Panc1 (cell line): Measurements from ENCODE around the gene HOXA7. TPM values are rescaled to one million over a fixed set of nuclear protein-coding genes. Genes with fewer than 3 reads are reported as not detected.
A peak's percentile ranks its signal among the peaks of the same experiment; 100 is the strongest.

Source experiments
- ATAC-seq: fragments of 200-7000 bp; cut with Tn5 transposase; 2 replicates; pipeline ENCODE4 v1.9.1; 2020; ENCODE audit warnings: mild to moderate bottlenecking, moderate library complexity
- BruUV-seq: library from RNA; stranded (reverse); fragments of 400-500 nt; replicated peaks from 2 replicates; lab custom pipeline; 2021; lab: Mats Ljungman, UMichigan
- CTCF ChIA-PET: fragments of 300-600 bp; sonication (Branson Sonifier 250); formaldehyde crosslinking; loops from one replicate; lab custom pipeline; 2022; ENCODE audit warnings: antibody characterized with exemption; lab: Charles Lee
- POLR2A ChIA-PET: fragments of 300-600 bp; sonication (Branson Sonifier 250); formaldehyde crosslinking; loops from one replicate; lab custom pipeline; 2022; ENCODE audit warnings: antibody characterized with exemption; lab: Charles Lee
- DNase-seq: peaks from one replicate; pipeline ENCODE4 v3.0.0-alpha.2; 2010; ENCODE audit warnings: low read depth, low spot score
- H3K27ac ChIP-seq: 2 replicates; pipeline ENCODE4 v1.5.1; 2011; ENCODE audit warnings: mild to moderate bottlenecking, low read length, inconsistent platforms
- H3K27me3 ChIP-seq: fragments of 200-500 bp; sonication (Bioruptor generic); 2 replicates; pipeline ENCODE4 v1.6.0; 2014; ENCODE audit warnings: low read length, inconsistent platforms; ENCODE audit not compliant: control insufficient read depth, insufficient read depth
- H3K36me3 ChIP-seq: fragments of 200-500 bp; sonication (Bioruptor generic); 2 replicates; pipeline ENCODE4 v1.5.1; 2014; ENCODE audit warnings: inconsistent platforms, mild to moderate bottlenecking, low read length, moderate library complexity; ENCODE audit not compliant: control insufficient read depth, insufficient read depth
- H3K4me1 ChIP-seq: 2 replicates; pipeline ENCODE4 v1.5.1; 2011; ENCODE audit warnings: inconsistent platforms, mild to moderate bottlenecking, low read length, moderate library complexity; ENCODE audit not compliant: control insufficient read depth, insufficient read depth
- H3K4me3 ChIP-seq, 2 experiments: 2 replicates each; pipeline ENCODE4 v1.5.1; 2011 to 2012; ENCODE audit warnings: low read depth in 2 of 2, low read length in 2 of 2, mild to moderate bottlenecking in 2 of 2, inconsistent platforms in 1 of 2, moderate library complexity in 1 of 2
- H3K9me3 ChIP-seq: fragments of 200-500 bp; sonication (Bioruptor generic); 2 replicates; pipeline ENCODE4 v1.5.1; 2014; ENCODE audit warnings: low read depth, mild to moderate bottlenecking, inconsistent platforms, low read length, moderate library complexity; ENCODE audit not compliant: control insufficient read depth, insufficient read depth
- CTCF ChIP-seq: fragments of 450-650 bp; IDR thresholded peaks from 2 replicates; pipeline ENCODE4 v1.5.1; 2017; ENCODE audit warnings: mild to moderate bottlenecking
- POLR2AphosphoS5 ChIP-seq: IDR thresholded peaks from 2 replicates; pipeline ENCODE4 v1.6.1; 2012; ENCODE audit warnings: mild to moderate bottlenecking, low read depth, low read length, moderate library complexity
- SIN3A ChIP-seq: IDR thresholded peaks from 2 replicates; pipeline ENCODE4 v1.6.1; 2012; ENCODE audit warnings: low read depth, mild to moderate bottlenecking, low read length, moderate library complexity, borderline replicate concordance; ENCODE audit not compliant: insufficient read depth
- TCF7L2 ChIP-seq: IDR thresholded peaks from 2 replicates; pipeline ENCODE4 v1.6.1; 2011; ENCODE audit warnings: mild to moderate bottlenecking, low read depth, low read length, inconsistent platforms
- in situ Hi-C: cut with HindIII; loops from 2 replicates; pipeline ENCODE4 v1.10.0; 2016; ENCODE audit warnings: low sequenced_read_pairs, low pct_unique_long_range_greater_than_20kb
- intact Hi-C: fragments of 100-400 bp; cut with micrococcal nuclease; formaldehyde crosslinking; loops from one replicate; pipeline ENCODE4 v1.10.0; 2022; ENCODE audit not compliant: unreplicated experiment
- total RNA-seq: library from RNA; stranded (reverse); gene quantifications from one replicate; pipeline ENCODE4 v1.2.1, GENCODE V29; 2021; ENCODE audit not compliant: unreplicated experiment
- TF ChIP-seq, protein P1 (sequence below), 2 experiments: IDR thresholded peaks; 2 replicates each; pipeline ENCODE4 v1.6.1; 2011 to 2012; ENCODE audit warnings: low read depth in 2 of 2, control low read depth in 1 of 2, low read length in 1 of 2, mild to moderate bottlenecking in 1 of 2, moderate library complexity in 1 of 2; ENCODE audit not compliant: insufficient read depth in 1 of 2

HOXA7 gene
- total RNA-seq, 1 experiment from 2014 or later = not detected

- intact Hi-C loops = no loop called here
- Histone ChIP-seq H3K4me3 (no peak overlapping the region), H3K27ac (no peak overlapping the region), H3K9me3 (no peaks in the 10 kb centered on the region), H3K27me3 (no peaks in the 10 kb centered on the region), H3K4me1 (0 out of 2 replicates have a peak, but pooled peaks cover 3% of the 10 kb centered on the region), H3K36me3 (no peaks in the 10 kb centered on the region; the same call in 1 of the 2 replicates)
- ATAC-seq (no peak), DNase-seq (no peak)
- BruUV-seq = no TSS peak
- ChIA-PET CTCF (no interaction called here), POLR2A (no interaction called here)
- in situ Hi-C loops = no loop called here
- TF ChIP-seq CTCF = no peak
- TF ChIP-seq SIN3A = no peak
- no peak for TF ChIP-seq TCF7L2
- TF ChIP-seq, protein P1, sequence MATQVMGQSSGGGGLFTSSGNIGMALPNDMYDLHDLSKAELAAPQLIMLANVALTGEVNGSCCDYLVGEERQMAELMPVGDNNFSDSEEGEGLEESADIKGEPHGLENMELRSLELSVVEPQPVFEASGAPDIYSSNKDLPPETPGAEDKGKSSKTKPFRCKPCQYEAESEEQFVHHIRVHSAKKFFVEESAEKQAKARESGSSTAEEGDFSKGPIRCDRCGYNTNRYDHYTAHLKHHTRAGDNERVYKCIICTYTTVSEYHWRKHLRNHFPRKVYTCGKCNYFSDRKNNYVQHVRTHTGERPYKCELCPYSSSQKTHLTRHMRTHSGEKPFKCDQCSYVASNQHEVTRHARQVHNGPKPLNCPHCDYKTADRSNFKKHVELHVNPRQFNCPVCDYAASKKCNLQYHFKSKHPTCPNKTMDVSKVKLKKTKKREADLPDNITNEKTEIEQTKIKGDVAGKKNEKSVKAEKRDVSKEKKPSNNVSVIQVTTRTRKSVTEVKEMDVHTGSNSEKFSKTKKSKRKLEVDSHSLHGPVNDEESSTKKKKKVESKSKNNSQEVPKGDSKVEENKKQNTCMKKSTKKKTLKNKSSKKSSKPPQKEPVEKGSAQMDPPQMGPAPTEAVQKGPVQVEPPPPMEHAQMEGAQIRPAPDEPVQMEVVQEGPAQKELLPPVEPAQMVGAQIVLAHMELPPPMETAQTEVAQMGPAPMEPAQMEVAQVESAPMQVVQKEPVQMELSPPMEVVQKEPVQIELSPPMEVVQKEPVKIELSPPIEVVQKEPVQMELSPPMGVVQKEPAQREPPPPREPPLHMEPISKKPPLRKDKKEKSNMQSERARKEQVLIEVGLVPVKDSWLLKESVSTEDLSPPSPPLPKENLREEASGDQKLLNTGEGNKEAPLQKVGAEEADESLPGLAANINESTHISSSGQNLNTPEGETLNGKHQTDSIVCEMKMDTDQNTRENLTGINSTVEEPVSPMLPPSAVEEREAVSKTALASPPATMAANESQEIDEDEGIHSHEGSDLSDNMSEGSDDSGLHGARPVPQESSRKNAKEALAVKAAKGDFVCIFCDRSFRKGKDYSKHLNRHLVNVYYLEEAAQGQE (IDR thresholded peaks at IDR 0.05; ENCODE audit: insufficient read depth in 1 of 2, low read depth in 2 of 2, low read length in 1 of 2) = no peak
- TF ChIP-seq POLR2AphosphoS5 = no peak
These were observed 513 bp downstream of the HOXA7 start for GRCh38 chr7:27155816-27156507.

- in situ Hi-C loops = no loop called here
- TF ChIP-seq CTCF = no peak
- TF ChIP-seq, protein P1 (IDR thresholded peaks at IDR 0.05; ENCODE audit: insufficient read depth in 1 of 2, low read depth in 2 of 2, low read length in 1 of 2) = no peak
- TF ChIP-seq POLR2AphosphoS5 = no peak
- TF ChIP-seq TCF7L2 = no peak
- no peak for TF ChIP-seq SIN3A
- Histone ChIP-seq H3K27ac (peak overlapping the region; percentile 45; the same call in 1 of the 2 replicates), H3K36me3 (no peaks in the 10 kb centered on the region; the same call in 1 of the 2 replicates), H3K27me3 (no peaks in the 10 kb centered on the region), H3K4me1 (0 out of 2 replicates have a peak, but pooled peaks cover 3% of the 10 kb centered on the region), H3K9me3 (no peaks in the 10 kb centered on the region), H3K4me3 (peak overlapping the region; percentile 14 to 40; a peak in 3 of 4 replicates)
- intact Hi-C loops = no loop called here
- no peak for DNase-seq
- no TSS peak for BruUV-seq
- no peak; the same call in 1 of the 2 replicates for ATAC-seq
- ChIA-PET CTCF (interaction anchor here (0.6 kb wide), 1 partner anchor 12 kb away, joined by 3 read pairs; the partner anchor contains the start of gene HOXA5), POLR2A (no interaction called here)
These were observed 1.3 kb downstream of the HOXA7 start for GRCh38 chr7:27154901-27155815.
